ENCODE data around the gene PDE11A. TPM values are rescaled to one million over a fixed set of nuclear protein-coding genes. Genes with fewer than 3 reads are reported as not detected.

PDE11A gene
- total RNA-seq, 2 donors from 2014 or later, result 0.28 to 3.5 TPM

DNA sequence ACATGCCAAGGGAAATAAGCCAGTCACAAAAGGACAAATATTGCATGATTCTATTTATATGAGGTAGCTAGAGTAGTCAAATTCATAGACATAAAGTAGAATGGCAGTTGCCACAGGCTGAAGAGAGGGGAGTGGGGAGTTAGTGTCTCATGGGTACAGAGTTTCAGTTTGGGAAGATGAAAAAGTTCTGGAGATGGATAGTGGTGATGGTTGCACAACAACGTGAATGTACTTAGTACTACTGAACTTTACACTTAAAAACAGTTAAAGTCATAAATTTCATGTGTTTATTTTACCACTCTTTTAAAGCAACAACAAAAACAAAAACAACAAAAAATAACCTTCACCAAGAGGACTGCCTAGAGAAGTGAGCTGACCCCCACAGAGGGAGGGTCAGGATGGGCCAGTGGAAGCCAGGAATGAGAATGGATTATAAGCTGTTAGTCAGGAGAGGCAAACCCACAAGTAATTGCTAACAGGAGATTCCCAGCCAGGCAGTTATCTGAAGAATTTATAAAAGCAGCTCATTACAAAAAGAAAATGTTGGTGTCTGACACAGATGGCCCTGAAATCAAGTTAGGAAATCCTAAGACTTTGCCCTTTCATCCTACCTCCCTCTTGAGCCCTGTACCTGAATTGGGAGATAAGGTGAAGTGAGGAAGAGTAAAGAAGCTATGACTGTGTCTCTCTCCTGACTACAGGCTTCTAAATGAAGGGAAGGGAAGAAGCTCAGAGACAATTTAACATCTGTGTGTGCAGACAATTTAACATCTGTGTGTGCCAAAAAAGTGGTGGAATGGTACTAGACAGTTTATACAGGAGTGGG, 263.4 kb downstream of the PDE11A start:
- DNase-seq (ENCODE audit: low spot score) (no peak), ATAC-seq (ENCODE audit: insufficient number of reproducible peaks, low FRiP score, low read depth) (no peak)
- H3K4me1 ChIP-seq (ENCODE audit: control insufficient read depth in 1 of 2, low read depth in 2 of 2), result no peaks in the 10 kb centered on the region
- TF ChIP-seq, protein P1, sequence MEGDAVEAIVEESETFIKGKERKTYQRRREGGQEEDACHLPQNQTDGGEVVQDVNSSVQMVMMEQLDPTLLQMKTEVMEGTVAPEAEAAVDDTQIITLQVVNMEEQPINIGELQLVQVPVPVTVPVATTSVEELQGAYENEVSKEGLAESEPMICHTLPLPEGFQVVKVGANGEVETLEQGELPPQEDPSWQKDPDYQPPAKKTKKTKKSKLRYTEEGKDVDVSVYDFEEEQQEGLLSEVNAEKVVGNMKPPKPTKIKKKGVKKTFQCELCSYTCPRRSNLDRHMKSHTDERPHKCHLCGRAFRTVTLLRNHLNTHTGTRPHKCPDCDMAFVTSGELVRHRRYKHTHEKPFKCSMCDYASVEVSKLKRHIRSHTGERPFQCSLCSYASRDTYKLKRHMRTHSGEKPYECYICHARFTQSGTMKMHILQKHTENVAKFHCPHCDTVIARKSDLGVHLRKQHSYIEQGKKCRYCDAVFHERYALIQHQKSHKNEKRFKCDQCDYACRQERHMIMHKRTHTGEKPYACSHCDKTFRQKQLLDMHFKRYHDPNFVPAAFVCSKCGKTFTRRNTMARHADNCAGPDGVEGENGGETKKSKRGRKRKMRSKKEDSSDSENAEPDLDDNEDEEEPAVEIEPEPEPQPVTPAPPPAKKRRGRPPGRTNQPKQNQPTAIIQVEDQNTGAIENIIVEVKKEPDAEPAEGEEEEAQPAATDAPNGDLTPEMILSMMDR (IDR thresholded peaks at IDR 0.05), result no peak
- no peak overlapping the region for H3K4me3 ChIP-seq
- no peaks in the 10 kb centered on the region for H3K27me3 ChIP-seq (replicated peaks; ENCODE audit: insufficient read depth)
- H3K36me3 ChIP-seq, result no peaks in the 10 kb centered on the region
- no peak overlapping the region for H3K27ac ChIP-seq
- H3K9me3 ChIP-seq, result no peaks in the 10 kb centered on the region

DNA sequence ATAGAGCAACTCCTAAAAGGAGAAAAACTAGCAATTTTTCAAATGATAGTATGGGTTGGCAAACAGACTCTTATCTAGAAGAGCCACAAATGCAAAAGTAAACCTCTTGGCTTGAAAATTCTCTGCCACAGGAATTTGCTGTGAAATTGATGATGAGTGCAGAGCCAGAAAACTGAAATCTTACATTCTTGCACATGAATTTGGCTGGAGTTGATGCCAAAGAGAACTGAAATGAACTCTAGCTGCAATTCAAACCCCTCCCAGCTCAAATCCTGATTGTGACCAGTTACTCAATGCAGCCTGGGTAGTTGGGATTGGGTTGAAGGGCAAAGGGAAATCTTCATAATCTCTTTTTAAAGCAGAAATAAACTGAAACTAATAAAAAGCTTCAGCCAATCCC, 266.6 kb downstream of the PDE11A start:
- Histone ChIP-seq H3K27me3 (replicated peaks; ENCODE audit: insufficient read depth) (no peaks in the 10 kb centered on the region), H3K4me1 (ENCODE audit: control insufficient read depth in 1 of 2, low read depth in 2 of 2) (no peaks in the 10 kb centered on the region), H3K27ac (no peak overlapping the region), H3K9me3 (no peaks in the 10 kb centered on the region), H3K4me3 (no peak overlapping the region), H3K36me3 (no peaks in the 10 kb centered on the region)
- TF ChIP-seq, protein P1 (IDR thresholded peaks at IDR 0.05), result no peak
- DNase-seq (ENCODE audit: low spot score) (no peak), ATAC-seq (ENCODE audit: insufficient number of reproducible peaks, low FRiP score, low read depth) (no peak)

GRCh38 chr2:177799531-177799930, 273.0 kb downstream of the PDE11A start:
- no peak for DNase-seq (ENCODE audit: low spot score)
- no peaks in the 10 kb centered on the region for H3K36me3 ChIP-seq
- no peak for ATAC-seq (ENCODE audit: insufficient number of reproducible peaks, low FRiP score, low read depth)
- TF ChIP-seq, protein P1 (IDR thresholded peaks at IDR 0.05), result no peak
- no peaks in the 10 kb centered on the region for H3K9me3 ChIP-seq
- no peaks in the 10 kb centered on the region for H3K27me3 ChIP-seq (replicated peaks; ENCODE audit: insufficient read depth)
- no peak overlapping the region for H3K27ac ChIP-seq
- no peaks in the 10 kb centered on the region for H3K4me1 ChIP-seq (ENCODE audit: control insufficient read depth in 1 of 2, low read depth in 2 of 2)
- no peak overlapping the region for H3K4me3 ChIP-seq

DNA sequence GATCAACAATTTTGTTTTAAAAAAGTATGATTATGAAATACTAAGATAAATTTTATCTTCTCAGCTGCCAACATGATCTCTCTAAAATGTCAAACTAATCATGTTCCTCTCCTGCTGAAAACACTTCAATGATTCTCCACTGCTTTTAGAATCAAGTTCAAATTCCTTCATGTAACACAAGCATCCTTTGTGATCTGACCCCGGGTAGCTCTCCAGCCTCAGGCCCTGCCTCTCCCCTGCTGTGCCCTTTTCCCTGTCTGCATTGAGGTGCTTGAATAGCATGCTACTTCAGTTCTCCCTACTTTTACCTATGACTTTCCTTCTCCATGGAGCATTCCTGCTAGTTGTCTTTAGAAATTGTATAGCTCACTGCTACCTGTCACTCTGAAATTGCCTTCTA, 274.8 kb downstream of the PDE11A start:
- Histone ChIP-seq H3K27ac (no peak overlapping the region), H3K4me3 (no peak overlapping the region), H3K27me3 (replicated peaks; ENCODE audit: insufficient read depth) (no peaks in the 10 kb centered on the region), H3K4me1 (ENCODE audit: control insufficient read depth in 1 of 2, low read depth in 2 of 2) (no peaks in the 10 kb centered on the region), H3K9me3 (no peaks in the 10 kb centered on the region), H3K36me3 (no peaks in the 10 kb centered on the region)
- DNase-seq (ENCODE audit: low spot score) (no peak), ATAC-seq (ENCODE audit: insufficient number of reproducible peaks, low FRiP score, low read depth) (no peak)
- TF ChIP-seq, protein P1 (IDR thresholded peaks at IDR 0.05), result no peak

DNA sequence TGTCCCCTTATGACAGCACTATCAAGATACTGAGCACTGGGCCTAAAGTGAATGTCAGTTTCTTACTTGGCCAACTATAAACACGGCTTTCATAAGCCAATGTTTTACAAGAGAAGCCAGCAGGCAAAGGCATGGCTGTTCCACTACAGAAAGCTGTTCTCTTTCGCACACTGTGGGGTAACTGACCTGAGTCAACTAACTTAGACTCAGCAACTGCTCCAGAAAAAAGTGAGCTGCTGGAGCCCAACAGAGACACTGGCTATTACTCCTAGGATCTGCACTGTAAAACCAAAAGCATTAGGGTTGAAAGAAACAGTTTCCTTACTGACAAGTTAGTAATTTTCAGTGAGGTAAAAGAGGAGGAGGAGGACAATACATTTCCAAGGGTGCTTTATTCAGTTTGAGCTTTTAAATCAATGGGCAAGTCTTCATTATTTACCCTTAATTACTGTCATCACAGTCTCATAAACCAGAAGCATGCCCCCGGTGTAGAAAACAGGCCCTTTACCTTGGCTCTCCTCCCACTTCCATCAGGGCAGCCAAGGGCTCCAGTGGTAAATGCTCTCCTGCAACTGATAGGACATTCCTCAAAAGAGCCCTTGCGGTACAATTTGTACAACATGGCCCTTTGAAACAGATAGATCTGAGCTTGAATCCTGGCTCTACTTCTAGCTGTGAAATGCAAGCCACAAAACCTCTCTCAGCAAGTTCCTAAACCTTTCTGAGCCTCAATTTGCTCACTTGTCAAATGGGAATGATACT, 275.7 kb downstream of the PDE11A start:
- no peak for ATAC-seq (ENCODE audit: insufficient number of reproducible peaks, low FRiP score, low read depth)

More for the DNA sequence above, 275.7 kb downstream of the PDE11A start:
- no peaks in the 10 kb centered on the region for H3K27me3 ChIP-seq (replicated peaks; ENCODE audit: insufficient read depth)
- H3K9me3 ChIP-seq, result no peaks in the 10 kb centered on the region
- H3K4me3 ChIP-seq, result no peak overlapping the region
- DNase-seq (ENCODE audit: low spot score), result no peak
- H3K4me1 ChIP-seq (ENCODE audit: control insufficient read depth in 1 of 2, low read depth in 2 of 2), result no peaks in the 10 kb centered on the region
- TF ChIP-seq, protein P1 (IDR thresholded peaks at IDR 0.05), result no peak
- H3K36me3 ChIP-seq, result no peaks in the 10 kb centered on the region
- H3K27ac ChIP-seq, result no peak overlapping the region

Measured in thoracic aorta (tissue), 2 donors.